Adrenal gland (tissue), 12 donors: ENCODE results near the gene HSP90B1. TPM values are rescaled to one million over a fixed set of nuclear protein-coding genes. Genes with fewer than 3 reads are reported as not detected.

Source experiments
- DNase-seq, 7 donors: peaks; one replicate each; pipeline ENCODE4 v3.0.0-alpha.2; 2019 to 2020
- H3K27ac ChIP-seq, 5 donors: fragments of 200-600 bp; sonication (generic) in 4 of 5; 1 replicate in 3 of 5; 2 replicates in 2 of 5; pipeline versions ENCODE4 v1.5.1 to v1.8.0; 2016 to 2020; ENCODE audit warnings: mild to moderate bottlenecking in 1 of 5
- H3K27me3 ChIP-seq: fragments of 200-600 bp; 2 replicates; pipeline ENCODE4 v1.8.0; 2021
- H3K36me3 ChIP-seq, 2 donors: fragments of 200-600 bp; replicated peaks in 1 of 2; 1 replicate in 1 of 2; 2 replicates in 1 of 2; pipeline versions ENCODE4 v1.5.1 to v1.8.0; 2018 to 2022
- H3K4me1 ChIP-seq, 2 donors: fragments of 200-600 bp; replicated peaks in 1 of 2; 1 replicate in 1 of 2; 2 replicates in 1 of 2; pipeline versions ENCODE4 v1.5.1 to v1.8.0; 2018 to 2021
- H3K4me3 ChIP-seq, 4 donors: fragments of 200-600 bp; sonication (generic) in 3 of 4; one replicate each; pipeline ENCODE4 v1.5.1; 2016 to 2018
- H3K9me3 ChIP-seq, 3 donors: fragments of 200-600 bp; sonication (generic) in 1 of 3; replicated peaks in 1 of 3; 1 replicate in 2 of 3; 2 replicates in 1 of 3; pipeline versions ENCODE4 v1.5.1 to v1.8.0; 2016 to 2021
- POLR2A ChIP-seq, 2 donors: fragments of 450-650 bp; IDR thresholded peaks; one replicate each; pipeline ENCODE4 v1.6.1; 2017; ENCODE audit warnings: antibody characterized with exemption in 2 of 2, mild to moderate bottlenecking in 2 of 2, moderate library complexity in 1 of 2
- WGBS, 4 donors: extraction: QIAGEN DNeasy Blood & Tissue Kit in 2 of 4; methylation state at CpG; one replicate each; pipeline versions ENCODE4 v1.1.5 to v1.1.7; 2013 to 2017; 5-methylcytosine and 5-hydroxymethylcytosine counted together
- intact Hi-C, 2 donors: fragments of 100-400 bp; cut with DNase I; formaldehyde crosslinking; loops; one replicate each; pipeline versions ENCODE4 v1.14.1 to v1.15.0; 2022 to 2023
- polyA plus RNA-seq, 3 donors: library from polyadenylated mRNA; stranded (reverse); fragments of 200-250 nt in 2 of 3; fragments of 350-450 nt in 1 of 3; fragmentation: Illumina TruSeq in 1 of 3; extraction: RNeasy Lipid Tissue Mini Kit (QIAGEN cat#74804) in 1 of 3; gene quantifications; one replicate each; pipeline ENCODE4 v1.2.3, GENCODE V29; 2013 to 2014
- total RNA-seq, 9 donors: library from RNA; depleted of rRNA in 4 of 9; stranded (reverse); fragments of >200 nt in 4 of 9; fragments of 120-200 nt in 1 of 9; fragmentation: NEBNext Ultra II Directional in 1 of 9; extraction: Animal tissue kit (Norgen Biotek cat#: 25700) in 1 of 9; gene quantifications; one replicate each; pipeline versions ENCODE4 v1.1.0 to v1.2.4, GENCODE V29; 2013 to 2023
- TF ChIP-seq, protein P1 (sequence below), 6 experiments: fragments of 450-650 bp in 4 of 6; fragments of 200-600 bp in 2 of 6; sonication (generic) in 1 of 6; IDR thresholded peaks; 1 replicate in 5 of 6; 2 replicates in 1 of 6; pipeline versions ENCODE4 v1.5.1 to v1.8.0; 2016 to 2021; ENCODE audit warnings: antibody characterized with exemption in 6 of 6, mild to moderate bottlenecking in 2 of 6, moderate library complexity in 1 of 6
- donor health status: healthy with polysubstance abuse.
- donor health status: Bipolar disorder and iron deficiency.
- donor health status: DM: yes; HTN: yes; CAD: no.
- donor health status: DM: no; HTN: no; CAD: no.
- donor health status: DM: no; HTN: no; CAD: no.
- donor health status: DM: yes; HTN: yes; CAD: no.

The HSP90B1 gene
- total and polyA plus RNA-seq, 12 donors = 241 to 1,629 (median 530) TPM

DNA sequence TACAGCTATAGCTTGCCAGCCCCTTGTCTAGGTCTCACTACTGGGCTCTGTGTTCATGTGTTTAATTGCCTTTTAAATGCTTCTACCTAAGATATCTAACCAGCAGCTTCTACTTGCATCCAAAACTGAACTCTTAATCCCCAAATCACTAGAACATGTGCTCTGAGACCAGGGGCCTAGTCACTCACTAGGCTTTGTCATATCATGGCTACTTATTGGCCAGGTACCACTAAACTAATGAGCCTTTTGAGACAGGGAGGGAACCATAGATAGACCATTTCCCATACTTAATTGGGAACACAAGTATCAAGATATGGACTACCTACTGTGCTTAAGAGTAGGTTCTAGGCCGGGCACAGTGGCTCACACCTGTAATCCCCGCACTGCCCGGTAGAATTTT is 6.5 kb downstream of the HSP90B1 start:
- H3K4me1 ChIP-seq = peaks cover 24 to 60% of the 10 kb centered on the region in 2 donors
- peak overlapping the region in 1 of 5 donors; percentile 26 for H3K27ac ChIP-seq
- no peaks in the 10 kb centered on the region for H3K27me3 ChIP-seq
- no peak for DNase-seq
- no peak for TF ChIP-seq POLR2A (IDR thresholded peaks at IDR 0.05)
- TF ChIP-seq, protein P1, sequence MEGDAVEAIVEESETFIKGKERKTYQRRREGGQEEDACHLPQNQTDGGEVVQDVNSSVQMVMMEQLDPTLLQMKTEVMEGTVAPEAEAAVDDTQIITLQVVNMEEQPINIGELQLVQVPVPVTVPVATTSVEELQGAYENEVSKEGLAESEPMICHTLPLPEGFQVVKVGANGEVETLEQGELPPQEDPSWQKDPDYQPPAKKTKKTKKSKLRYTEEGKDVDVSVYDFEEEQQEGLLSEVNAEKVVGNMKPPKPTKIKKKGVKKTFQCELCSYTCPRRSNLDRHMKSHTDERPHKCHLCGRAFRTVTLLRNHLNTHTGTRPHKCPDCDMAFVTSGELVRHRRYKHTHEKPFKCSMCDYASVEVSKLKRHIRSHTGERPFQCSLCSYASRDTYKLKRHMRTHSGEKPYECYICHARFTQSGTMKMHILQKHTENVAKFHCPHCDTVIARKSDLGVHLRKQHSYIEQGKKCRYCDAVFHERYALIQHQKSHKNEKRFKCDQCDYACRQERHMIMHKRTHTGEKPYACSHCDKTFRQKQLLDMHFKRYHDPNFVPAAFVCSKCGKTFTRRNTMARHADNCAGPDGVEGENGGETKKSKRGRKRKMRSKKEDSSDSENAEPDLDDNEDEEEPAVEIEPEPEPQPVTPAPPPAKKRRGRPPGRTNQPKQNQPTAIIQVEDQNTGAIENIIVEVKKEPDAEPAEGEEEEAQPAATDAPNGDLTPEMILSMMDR (IDR thresholded peaks at IDR 0.05) = no peak
- H3K9me3 ChIP-seq = no peaks in the 10 kb centered on the region
- peaks cover 0 to 94% of the 10 kb centered on the region in 2 donors for H3K36me3 ChIP-seq
- WGBS, 4 donors = 96 to 100% (median 97%) methylated on average over 3 of the region's 3 CpGs
- no peak overlapping the region for H3K4me3 ChIP-seq
- intact Hi-C loops = no loop called here

DNA sequence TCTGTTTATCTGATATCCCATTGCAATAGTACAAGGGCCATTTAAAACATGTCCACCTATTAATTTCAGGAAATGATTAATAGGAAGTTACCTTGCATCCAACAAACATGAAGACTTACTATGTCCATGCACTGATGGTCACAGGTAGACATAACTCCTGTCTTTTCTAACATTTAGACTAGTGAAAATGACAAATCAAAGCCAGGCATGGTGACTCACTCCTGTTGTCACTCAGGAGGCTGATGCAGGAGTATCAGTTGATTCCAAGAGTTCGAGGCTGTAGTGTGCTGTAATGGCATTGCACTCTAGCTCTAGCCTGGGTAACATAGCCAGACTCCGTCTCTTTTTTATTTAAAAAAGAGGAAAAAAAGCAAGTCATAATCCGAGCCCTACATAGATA is 14.8 kb downstream of the HSP90B1 start:
- 67 to 91% (median 72%) methylated on average over 3 of the region's 3 CpGs for WGBS, 4 donors
- no peak for TF ChIP-seq POLR2A (IDR thresholded peaks at IDR 0.05)
- TF ChIP-seq, protein P1 (IDR thresholded peaks at IDR 0.05) = no peak
- intact Hi-C loops = loop anchor here in 1 of 2 donors (10.0 kb wide), 1 partner anchor 160 kb away; no protein-coding TSS in a partner anchor
- Histone ChIP-seq H3K9me3 (no peaks in the 10 kb centered on the region), H3K27ac (no peak overlapping the region), H3K4me1 (no peaks in the 10 kb centered on the region), H3K36me3 (peaks cover 0 to 100% of the 10 kb centered on the region in 2 donors), H3K4me3 (no peak overlapping the region), H3K27me3 (no peaks in the 10 kb centered on the region)
- DNase-seq = no peak

DNA sequence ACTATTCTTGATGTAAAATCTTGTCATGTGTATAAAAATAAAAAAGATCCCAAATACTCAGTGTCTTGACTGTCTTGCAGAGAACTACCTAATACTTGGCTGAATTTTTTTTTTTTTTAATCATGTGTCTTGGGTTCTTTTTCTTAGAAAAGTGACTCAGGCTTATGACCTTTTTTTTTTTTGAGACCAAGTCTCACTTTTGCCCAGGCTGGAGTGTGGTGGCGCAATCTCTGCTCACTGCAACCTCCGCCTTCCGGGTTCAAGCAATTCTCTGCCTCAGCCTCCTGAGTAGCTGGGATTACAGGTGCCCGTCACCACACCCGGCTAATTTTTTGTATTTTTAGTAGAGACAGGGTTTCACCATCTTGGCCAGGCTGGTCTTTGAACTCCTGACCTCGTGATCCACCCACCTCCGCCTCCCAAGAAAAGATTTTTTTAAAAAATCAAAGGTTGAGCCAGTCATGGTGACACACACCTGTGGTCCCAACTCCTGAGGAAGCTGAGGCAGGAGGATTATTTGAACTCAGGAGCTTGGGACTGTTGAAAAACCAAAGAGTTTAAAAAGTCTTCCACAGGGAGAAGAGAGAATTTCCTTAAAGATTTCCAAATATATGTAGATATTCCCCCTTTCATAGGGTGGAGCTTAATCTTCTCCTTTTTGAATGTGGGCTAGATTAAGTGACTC is 17.8 kb downstream of the HSP90B1 start:
- WGBS, 4 donors = 73 to 89% (median 83%) methylated on average over 7 of the region's 7 CpGs
- intact Hi-C loops = loop anchor here in 1 of 2 donors (10.0 kb wide), 1 partner anchor 157 kb away; no protein-coding TSS in a partner anchor
- no peak for TF ChIP-seq POLR2A (IDR thresholded peaks at IDR 0.05)
- TF ChIP-seq, protein P1 (IDR thresholded peaks at IDR 0.05) = no peak

DNA sequence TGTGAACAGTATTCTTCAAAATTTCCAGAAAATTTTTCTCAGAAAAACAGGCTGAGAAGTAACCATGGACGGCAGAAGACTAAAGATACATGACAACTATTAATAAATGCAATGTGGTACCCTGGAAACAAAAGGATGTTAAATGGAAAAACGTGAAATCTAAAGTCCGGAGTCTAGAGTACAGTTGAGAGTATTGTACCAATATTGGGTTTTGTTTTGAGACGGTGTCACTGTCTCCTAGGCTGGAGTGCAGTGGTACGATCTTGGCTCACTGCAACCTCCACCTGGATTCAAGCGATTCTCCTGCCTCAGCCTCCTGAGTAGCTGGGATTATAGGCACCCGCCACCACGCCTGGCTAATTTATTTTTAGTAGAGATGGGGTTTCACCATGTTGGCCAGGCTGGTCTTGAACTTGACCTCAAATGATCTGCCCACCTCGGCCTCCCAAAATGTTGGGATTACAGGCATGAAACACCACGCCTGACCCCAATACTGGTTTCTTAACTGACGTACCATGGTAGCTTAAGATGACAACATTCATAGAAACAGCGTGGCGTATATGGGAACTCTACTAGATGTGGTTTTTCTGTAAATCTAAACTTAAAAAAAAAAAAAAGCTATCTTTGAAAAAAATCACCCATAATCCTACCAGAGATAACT is 18.7 kb downstream of the HSP90B1 start:
- no peaks in the 10 kb centered on the region for H3K27me3 ChIP-seq
- intact Hi-C loops = loop anchor here in 1 of 2 donors (10.0 kb wide), 1 partner anchor 156 kb away; no protein-coding TSS in a partner anchor
- no peaks in the 10 kb centered on the region for H3K4me1 ChIP-seq
- DNase-seq = no peak
- no peak for TF ChIP-seq POLR2A (IDR thresholded peaks at IDR 0.05)
- TF ChIP-seq, protein P1 (IDR thresholded peaks at IDR 0.05) = no peak
- no peak overlapping the region for H3K4me3 ChIP-seq
- 80 to 87% (median 81%) methylated on average over 13 of the region's 13 CpGs for WGBS, 4 donors
- H3K9me3 ChIP-seq = no peaks in the 10 kb centered on the region
- H3K36me3 ChIP-seq = peaks cover 0 to 93% of the 10 kb centered on the region in 2 donors
- peak overlapping the region in 1 of 5 donors; percentile 2 for H3K27ac ChIP-seq

More for the DNA sequence above, 17.8 kb downstream of the HSP90B1 start:
- peak in 4 of 7 donors; percentile 48 to 68 (median 60) for DNase-seq
- H3K27ac ChIP-seq = peak overlapping the region in 2 of 5 donors; percentile 2 to 50
- H3K27me3 ChIP-seq = no peaks in the 10 kb centered on the region
- peaks cover 0 to 95% of the 10 kb centered on the region in 2 donors for H3K36me3 ChIP-seq
- H3K4me3 ChIP-seq = no peak overlapping the region
- H3K9me3 ChIP-seq = no peaks in the 10 kb centered on the region
- no peaks in the 10 kb centered on the region for H3K4me1 ChIP-seq
